ENCODE measurements around the gene SSTR1. TPM values are rescaled to one million over a fixed set of nuclear protein-coding genes. Genes with fewer than 3 reads are reported as not detected.
"Not testable (repeated sequence)": the region's sequence is repeated elsewhere in the genome, so short reads cannot be mapped to it uniquely, and the experiment has no call there.

The SSTR1 gene, protein sequence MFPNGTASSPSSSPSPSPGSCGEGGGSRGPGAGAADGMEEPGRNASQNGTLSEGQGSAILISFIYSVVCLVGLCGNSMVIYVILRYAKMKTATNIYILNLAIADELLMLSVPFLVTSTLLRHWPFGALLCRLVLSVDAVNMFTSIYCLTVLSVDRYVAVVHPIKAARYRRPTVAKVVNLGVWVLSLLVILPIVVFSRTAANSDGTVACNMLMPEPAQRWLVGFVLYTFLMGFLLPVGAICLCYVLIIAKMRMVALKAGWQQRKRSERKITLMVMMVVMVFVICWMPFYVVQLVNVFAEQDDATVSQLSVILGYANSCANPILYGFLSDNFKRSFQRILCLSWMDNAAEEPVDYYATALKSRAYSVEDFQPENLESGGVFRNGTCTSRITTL
- 0.08 TPM for total RNA-seq

DNA sequence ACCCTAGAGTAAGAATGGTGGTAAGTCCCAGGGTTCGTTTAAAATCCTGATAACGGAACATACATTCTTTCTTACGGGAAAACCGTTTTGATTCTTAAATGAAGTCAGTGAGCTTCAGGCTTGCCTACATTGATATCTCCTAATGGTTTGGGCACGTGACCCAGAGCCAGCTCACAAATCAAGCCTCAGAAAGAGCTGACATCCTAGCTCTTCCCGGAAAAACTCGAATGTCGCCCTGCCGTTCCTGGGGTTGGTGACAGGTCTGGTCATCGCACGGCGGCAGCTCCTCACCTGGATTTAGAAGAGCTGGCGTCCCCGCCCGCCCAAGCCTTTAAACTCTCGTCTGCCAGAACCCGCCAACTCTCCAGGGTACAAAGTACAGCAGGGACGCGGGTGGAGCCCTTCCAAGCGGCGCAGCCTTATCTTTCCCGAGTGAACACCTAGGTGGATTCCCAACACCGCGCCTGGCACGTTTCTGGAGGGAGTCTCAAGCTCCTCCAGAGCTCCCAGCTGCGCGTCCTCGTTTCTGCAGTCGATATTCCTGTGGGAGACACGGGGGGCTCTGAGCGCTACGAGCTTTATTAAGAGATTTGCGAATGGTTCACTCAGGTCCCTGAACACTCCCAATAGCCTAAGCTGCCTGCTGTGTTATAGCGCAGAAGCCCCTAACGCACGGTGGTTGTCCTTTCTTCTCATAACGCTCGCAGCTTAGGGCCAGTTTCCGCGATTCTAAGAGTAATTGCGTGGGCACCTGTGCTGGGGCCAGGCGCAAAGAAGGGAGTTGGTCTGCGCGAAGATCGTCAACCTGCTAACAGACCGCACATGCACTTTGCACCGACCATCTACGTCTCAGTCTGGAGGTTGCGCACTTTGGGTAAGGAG is at the start of gene SSTR1:
Gene SSTR1, plus strand, starts transcription at position 169 of the 882 bp plus-strand sequence. CDS start 1,486 bp downstream, outside the sequence.
- ATAC-seq, result no peak

DNA sequence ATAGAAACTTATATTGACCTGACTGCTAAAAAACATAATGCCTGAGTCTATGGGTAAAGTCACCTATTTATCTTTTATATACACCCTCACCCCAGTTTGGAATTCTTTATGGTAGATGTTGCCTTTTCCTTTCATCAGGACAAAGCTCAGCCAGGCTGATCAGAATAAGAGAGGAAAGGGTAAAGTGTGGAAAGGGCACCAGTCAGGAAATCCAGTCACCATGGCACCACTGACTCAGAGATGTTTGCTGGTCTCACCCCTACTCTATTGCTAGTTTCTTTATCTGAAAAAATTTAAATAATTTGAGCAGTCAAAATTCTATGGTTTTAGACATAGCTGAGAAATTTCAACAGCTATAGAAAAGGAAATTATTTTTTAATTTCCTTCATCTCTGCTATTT is 49.2 kb upstream of the SSTR1 start:
- no peak for ATAC-seq

DNA sequence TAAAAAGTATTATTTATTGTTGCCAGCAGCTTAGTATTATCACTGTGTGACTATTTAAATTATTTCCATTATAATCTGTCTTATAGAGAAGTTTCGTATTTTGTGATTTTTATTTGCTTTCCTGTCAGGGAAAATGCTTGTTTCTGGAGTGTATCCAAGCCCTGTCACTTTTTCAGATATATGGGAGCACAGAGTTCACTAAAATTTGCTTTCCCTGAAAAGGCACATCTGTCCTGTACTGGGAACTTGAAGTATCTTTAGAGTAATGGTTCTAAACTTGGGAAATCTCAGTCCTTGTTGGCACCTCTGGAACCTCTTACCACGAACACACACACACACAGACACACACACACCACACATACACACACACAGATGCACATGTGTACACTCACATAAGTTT is 39.3 kb upstream of the SSTR1 start:
- ATAC-seq, result no peak

DNA sequence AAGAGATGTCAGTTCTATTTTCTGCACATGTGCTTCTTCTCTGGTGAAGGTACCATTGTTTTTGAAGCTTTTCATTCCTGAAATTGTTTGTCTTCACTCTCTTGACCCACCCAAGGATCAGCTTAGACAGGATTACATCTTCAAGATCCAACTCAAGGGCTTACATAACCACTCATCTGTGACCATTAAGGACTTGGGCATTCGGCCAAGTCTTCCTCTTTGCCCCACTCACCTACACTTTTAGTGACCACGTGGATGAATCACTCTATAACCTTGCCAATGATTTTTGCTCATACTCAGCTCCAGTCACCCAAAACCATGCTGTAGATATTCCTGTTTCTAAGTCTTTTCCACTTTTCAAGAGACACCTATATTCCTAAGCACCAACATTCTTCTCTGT is 36.5 kb upstream of the SSTR1 start:
- ATAC-seq, result no peak

DNA sequence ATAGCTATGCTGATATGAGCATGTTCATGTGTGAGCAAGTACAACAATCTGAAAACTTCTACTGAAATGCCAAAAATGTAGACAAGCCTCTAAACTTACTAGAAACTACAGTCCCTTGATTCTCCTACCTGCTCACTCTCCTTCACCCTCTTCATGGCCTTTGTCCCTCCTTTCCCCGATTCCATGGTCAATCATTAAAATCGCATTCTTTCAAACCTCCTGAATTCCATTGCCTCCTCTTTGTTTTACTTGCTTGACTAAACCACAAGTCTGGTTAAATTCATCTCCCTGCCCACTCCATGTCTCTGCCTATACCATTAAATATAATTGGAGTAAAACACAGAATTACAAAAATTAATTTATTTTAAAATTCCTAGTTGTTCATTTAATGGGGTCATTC is 33.0 kb upstream of the SSTR1 start:
- no peak for ATAC-seq

DNA sequence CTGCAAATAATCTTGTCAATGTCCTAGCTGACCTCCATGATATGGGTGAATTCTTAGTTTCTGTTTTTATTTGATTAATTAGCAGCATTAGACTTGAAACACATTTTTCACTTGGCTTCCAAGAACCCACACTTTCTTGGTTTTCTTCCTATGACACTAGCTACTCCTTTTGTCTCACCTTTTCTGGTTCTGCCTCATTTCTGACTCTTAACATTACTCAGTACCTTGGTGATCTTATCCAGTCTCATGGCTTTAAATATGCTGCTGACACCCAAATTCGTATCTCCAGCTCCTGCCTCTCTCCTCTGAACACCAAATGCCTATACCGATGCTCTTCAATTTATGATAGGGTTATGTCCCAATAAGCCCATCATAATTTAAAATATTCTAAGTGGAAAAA is 32.0 kb upstream of the SSTR1 start:
- ATAC-seq, result no peak

DNA sequence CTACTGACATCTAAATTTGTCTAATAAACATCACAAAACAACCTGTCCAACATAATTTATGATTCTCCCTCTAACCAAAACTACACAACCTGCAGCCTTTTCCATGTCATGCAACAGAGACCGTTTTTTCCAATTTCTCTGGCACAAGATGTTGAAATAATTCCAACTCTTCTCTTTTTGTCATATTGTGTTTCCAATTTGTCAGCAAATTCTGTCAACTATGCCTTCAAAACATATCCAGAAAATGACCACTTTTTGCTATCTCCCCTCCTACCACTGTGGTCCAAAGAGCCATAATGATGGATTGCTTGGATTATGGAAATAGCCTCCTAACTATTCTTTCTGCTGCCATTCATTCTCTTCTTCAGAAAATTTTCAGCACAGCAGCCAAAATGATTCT is 31.3 kb upstream of the SSTR1 start:
- ATAC-seq, result no peak

DNA sequence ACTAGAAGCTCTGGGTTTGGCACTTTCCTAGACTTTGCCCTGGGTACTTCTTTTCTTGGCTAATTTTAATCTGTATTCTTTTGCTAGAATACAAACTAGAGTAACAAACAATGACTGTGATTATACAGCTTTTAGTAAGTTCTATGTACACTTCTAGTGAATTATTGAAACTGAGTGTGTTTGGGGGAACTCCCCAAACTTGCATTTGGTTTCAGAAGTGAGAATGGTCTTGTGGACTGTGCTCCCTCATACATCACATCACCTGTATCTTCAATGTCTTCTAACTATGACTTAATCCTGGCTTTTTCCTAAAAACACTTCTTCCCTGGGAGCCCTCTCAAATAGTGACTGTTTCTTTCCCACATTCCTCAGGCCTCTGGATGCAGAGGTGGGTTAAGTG is 23.6 kb upstream of the SSTR1 start:
- ATAC-seq, result no peak

DNA sequence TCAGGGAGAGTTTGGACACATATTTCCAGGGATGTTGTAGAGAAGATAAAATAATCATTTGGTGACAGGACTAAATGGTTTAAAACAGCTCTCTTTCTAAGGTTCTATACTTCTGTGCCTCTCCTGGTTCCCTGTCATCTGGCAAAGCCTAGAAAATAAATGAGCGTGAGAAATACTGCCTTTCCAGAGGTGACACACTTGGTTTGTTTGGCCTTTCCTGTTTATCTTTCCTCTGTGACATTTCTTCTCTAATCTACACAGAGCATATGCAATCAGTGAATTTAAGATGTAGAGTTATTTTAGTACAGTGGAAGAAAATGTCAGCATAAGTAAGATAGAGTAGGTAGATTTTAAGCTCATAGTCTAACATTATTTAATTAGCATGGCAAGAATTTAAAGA is 22.0 kb upstream of the SSTR1 start:
- ATAC-seq, result no peak

DNA sequence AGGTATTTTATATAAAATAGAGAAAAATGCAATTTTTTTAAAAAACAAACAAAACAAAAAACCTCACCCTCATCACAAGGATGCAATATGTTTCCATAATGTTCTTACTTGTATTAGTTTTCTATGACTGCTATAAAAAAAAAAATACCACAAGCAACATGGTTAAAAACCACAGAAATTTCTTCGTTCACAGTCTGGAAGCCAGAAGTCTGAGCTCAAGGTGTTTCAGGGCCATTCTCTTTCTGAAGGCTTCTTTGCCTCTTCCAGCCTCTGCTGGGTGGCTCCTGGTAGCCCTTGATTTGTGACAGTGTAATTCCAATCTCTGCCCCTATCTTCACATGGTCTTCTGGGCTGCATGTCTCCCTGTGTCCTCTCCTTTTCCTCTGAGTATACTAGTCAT is 21.5 kb upstream of the SSTR1 start:
- ATAC-seq, result no peak

DNA sequence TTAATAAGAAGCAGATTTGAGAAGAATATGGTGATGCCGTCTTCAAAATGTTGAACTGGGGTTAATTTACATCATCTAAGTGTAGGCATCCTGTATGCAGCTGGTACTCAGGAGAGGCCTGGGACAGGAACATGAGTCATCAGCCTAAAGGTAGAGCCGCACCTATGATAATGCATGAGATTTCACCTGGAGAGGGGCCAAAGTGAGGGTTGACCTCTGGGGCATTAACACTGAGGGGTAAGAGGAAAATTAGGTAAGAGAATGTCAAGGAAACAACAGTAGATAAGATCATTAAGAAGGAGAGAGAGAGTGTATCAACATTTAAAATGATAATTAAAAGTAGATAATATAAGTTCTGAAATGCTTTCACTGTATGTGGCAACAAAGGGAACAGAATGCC is 20.2 kb upstream of the SSTR1 start:
- no peak for ATAC-seq

DNA sequence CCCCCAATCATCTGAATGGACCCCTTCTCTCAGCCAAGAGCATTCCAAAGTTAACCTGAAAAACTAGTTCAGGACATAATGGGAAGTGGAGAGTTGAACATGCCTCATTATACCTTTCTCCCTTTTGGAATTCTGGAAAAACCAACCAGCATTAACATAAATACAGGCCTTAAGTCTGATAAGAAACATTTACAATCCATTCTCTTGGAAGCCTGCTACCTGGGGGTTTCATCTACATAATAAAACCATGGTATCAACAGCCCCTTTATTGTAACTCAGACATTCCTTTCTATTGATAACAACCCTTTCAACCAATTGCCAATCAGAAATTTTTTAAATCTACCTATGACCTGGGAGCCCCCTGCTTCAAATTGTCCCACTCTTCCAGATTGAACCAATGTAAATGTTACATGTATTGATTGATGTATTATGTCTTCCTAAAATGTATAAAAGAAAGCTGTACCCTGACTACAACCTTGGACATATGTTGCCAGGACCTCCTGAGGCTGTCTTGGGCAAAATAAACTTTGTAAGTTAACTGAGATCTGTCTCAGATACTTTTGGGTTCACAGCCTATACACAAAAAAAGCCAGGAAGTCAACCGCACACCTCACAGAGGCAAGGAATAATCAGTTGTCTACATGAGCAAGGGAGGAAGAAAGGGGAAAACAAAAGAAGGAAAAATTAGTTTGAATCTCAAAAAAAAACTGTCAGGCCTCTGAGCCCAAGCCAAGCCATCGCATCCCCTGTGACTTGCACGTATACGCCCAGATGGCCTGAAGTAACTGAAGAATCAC is 17.6 kb upstream of the SSTR1 start:
- ATAC-seq, result no peak

DNA sequence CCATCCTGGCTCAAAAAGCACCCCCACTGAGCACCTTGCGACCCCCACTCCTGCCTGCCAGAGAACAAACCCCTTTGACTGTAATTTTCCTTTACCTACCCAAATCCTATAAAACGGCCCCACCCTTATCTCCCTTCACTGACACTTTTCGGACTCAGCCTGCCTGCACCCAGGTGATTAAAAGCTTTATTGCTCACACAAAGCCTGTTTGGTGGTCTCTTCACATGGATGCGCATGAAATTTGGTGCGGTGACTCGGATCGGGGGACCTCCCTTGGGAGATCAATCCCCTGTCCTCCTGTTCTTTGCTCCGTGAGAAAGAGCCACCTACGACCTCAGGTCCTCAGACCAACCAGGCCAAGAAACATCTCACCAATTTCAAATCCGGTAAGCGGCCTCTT is 16.9 kb upstream of the SSTR1 start:
- ATAC-seq, result not testable (repeated sequence)

DNA sequence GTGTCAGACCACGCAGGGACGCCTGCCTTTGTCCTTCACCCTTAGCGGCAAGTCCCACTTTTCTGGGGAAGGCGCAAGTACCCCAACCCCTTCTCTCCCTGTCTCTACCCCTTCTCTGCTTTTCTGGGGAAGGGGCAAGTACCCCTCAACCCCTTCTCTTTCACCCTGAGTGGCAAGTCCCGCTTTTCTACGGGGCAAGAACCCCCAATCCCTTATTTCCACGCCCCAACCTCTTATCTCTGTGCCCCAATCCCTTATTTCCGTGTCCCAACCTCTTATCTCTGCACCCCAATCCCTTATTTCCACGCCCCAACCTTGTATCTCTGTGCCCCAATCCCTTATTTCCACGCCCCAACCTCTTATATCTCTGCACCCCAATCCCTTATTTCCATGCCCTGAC is 16.2 kb upstream of the SSTR1 start:
- ATAC-seq, result not testable (repeated sequence)

DNA sequence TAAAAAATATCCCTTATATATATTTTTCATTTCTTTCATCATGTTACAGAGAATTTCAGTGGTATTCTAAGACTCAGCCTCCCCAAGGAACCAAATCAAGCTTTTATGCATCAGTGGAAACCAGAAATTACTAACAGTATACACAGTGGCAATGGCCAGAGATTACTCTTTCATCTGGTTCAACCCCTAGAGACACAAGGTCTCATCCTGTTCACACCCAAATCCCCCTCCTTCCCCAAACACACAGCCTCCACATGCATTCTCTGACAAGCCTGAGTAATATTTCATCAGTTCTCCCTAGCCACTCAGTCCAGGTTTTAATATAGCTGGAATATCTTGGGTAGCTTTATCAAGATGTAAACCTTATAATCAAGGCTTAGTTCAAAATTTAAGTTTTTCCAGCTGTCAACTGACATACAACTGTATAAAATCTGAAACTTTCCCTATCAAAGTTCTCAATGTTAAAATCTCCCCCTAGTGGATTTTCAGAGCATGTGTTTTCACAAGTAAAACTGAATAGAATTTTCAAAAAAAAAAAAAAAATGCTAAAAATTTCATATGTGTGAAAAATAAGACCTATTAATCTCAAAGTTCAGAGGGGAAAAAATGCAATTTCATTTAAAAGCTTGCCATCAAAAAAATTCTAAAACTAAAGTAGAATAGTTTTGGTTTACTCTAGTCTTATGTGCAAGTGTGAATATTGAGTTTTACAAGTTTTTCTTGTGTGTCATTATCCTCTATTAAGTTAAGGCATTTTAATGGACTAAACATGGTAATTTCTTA is 10.5 kb upstream of the SSTR1 start:
- no peak for ATAC-seq

DNA sequence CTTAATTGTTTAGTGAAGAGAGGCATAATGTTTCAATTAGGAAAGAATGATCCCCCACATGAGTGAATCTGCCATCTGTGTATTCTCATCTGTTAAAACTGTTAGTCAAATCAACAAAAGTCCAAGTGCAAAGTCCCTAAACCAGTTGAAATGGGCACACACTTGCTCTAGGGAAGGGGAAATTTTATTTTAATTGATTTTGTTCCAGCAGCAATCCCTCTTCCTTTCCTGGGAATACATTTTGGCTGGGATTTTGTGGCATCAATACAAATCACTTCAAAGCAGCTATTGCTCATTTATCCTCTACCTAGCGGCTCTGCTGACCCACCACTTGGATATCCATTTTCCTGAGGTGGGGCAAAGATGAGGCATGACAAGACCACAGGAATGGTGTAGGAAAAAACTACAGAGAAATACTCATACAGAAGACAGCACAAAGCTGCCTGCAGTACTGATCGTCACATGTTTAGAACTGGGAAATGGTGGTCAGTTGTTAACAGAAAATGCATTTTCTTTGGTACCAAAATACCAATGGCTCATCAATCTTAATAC is 9.8 kb upstream of the SSTR1 start:
- no peak for ATAC-seq

DNA sequence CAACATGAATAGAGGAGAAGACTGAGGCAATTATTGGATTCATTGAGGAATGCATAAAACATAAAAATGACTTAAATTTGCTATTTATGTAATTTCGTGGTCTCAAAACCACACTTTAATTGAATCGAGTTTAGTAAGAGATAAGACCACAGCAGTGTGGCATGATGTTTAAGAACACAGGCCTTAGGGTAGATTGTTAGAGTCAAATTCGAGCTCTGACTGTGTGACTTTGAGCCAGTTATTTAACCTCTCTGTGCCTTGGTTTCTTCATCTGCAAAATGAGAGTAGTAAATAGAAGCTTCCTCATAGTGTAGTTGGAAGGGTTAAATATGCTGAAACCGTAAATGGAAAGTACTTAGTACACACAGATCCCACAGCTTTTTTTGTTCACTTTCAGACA is 9.3 kb upstream of the SSTR1 start:
- no peak for ATAC-seq

DNA sequence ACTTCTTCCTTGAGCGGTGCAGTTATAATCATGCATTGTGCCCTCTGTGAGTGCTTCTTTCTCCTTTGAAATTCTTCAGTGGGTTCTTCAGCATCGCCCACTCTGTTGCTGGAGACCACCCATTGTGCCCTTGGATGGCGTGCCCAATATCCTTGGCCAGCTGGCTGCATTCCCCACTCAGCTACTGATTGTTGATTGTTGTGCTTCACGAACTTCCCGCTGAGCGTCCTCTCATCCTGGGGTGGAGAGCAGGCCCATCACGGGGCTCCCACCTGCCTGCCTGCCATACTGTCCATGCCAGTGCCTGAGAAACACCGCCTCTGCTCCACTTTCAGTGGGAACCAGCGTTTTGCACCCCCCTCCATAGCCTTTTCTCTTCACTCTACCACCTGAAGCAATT is 8.6 kb upstream of the SSTR1 start:
- ATAC-seq, result no peak

DNA sequence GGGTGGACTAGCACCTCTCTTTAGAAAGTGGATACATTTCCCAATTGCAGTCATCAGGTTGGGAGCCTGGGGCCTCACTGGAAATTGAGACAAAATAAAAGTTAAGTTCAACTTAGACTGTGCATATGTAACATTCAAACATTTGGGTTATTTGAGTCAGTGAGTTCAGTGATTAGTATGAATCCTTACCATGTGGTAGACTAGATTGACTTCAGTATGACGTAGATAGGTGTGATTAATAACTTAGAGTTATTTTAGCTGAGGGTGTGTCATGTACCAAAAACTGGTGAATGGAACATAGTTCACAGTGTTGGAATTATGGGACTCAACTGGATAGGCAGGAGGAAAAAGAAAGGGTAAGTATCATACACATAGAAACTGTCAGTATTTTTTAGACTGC is 8.0 kb upstream of the SSTR1 start:
- ATAC-seq, result peak; percentile 80

DNA sequence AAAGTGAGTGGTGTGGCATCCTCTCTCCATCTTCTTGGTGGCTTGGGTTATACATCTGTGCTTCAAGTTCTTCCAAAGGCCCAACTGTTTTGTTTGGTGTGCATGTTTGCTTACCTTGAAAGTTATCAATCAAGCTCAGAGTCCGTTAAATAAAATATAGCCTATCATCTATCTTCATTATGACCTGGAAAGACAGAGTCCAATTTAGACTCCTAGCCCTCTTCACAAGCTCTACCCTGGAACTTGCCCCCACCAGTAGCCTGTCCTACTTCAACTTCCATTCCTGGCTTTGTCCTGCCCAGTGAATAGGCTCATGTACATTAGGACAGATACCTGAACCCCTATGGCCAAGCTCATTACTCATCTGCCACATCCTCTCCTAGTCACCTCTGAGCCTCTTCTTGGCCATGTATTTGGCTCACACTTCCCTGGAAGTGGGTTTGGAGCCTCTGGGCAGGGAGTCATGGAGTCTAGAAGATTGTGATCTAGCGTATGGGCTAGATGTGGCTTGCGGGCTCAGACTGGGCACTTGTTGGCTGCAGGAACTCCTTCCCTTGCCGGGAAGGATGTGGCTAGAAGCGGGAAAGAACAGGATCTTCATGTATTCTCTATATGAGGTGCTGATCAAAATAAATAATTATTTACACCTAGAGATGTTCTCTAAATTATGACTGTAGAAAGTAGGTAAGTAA is 6.4 kb upstream of the SSTR1 start:
- ATAC-seq, result no peak

DNA sequence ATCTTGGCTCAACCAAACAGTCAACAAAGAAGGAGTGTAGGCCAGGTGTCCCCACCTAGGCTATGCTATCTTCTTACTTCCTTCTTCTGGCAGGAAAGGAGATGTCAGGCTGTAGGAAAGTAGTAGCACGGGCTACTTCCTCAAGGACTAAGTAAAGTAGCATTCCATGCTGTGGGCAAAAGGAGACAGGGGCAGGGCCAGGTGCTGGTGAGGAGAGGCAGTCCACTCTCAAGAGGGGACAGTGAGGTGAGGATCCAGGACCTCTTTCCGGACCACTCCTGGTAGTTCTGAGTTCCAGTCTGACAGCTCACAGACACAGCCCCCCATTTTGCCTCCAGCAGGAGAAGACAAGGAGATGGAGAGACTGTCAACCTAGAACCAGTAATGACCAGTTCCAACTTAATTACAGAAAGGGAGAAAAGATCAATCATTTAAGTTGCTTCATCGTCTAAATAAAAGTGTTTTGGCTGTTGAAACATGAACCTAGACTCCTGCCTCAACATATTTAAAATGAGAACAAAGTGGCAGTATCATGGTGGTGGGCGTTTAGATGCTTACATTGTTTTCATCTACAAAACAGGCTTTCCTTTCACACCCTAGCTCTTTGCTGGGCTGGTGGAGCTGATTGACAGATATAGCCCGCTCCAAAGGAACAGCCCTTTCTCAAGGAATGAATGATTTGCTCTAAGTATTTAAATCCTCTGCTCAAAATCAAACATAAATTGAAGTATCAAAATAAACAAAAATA is 5.1 kb upstream of the SSTR1 start:
- ATAC-seq, result no peak

All from esophagus mucosa (tissue), 1 donor.